ENCODE results near the gene ADAMTS2.

- TF ChIP-seq CTCF (IDR thresholded peaks at IDR 0.05) (no peak), POLR2A (IDR thresholded peaks at IDR 0.05) (no peak)
Observed at GRCh38 chr5:179147991-179148702, 197.1 kb downstream of the ADAMTS2 start.
